ENCODE measurements around the gene CEPT1. TPM values are rescaled to one million over a fixed set of nuclear protein-coding genes. Genes with fewer than 3 reads are reported as not detected.

CEPT1 gene
- total RNA-seq, 4 donors from 2014 or later, result 12.6 to 82.3 (median 35.8) TPM

DNA sequence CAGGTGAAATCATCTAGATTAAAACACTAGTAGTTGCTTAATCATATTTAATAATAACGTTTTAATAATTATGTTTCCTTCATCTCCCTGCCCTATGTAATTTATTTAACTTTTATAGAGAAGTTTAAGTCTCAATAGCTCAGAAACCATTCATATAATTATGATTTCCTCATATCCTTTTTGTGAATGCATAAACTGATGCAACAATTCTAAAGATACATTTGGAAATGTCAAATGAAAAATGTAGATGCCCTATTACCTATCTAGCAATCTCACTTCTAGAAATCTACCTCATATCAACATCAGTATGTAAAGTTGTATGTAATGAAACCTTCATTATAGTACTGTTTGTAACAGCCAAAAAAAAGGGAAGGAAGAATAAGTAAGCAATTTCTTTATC lies 10.6 kb upstream of the CEPT1 start:
- no peak for DNase-seq
- Histone ChIP-seq H3K9me3 (no peaks in the 10 kb centered on the region), H3K27me3 (no peaks in the 10 kb centered on the region), H3K4me3 (no peak overlapping the region), H3K4me1 (no peaks in the 10 kb centered on the region), H3K27ac (no peak overlapping the region), H3K36me3 (no peaks in the 10 kb centered on the region)
- intact Hi-C loops (cut with DNase I; ENCODE audit: low total_unique reads), result no loop called here
- TF ChIP-seq POLR2A (IDR thresholded peaks at IDR 0.05), result no peak
- no peak for TF ChIP-seq CTCF (IDR thresholded peaks at IDR 0.05)

DNA sequence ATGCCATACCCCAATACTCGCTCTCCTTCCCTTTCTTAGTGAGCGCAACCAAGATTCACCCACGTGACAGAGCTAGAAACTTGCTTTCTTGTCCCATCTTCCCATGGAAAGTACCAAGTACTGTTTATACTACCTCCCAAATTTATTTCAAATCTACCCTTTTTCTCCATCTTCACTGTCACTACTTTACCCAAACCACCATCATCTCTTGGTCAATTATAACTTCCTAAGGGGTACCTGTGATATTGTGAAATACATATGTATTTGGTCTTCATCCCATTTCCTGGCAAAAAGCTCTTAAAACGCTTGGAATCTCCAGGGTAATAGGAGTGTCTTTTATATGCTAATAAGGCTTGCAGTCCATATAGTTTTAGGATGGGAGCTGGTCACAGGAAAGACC lies 8.3 kb upstream of the CEPT1 start:
- no peaks in the 10 kb centered on the region for H3K9me3 ChIP-seq
- no peaks in the 10 kb centered on the region for H3K36me3 ChIP-seq
- H3K27me3 ChIP-seq, result no peaks in the 10 kb centered on the region
- TF ChIP-seq POLR2A (IDR thresholded peaks at IDR 0.05), result no peak
- no peak for TF ChIP-seq CTCF (IDR thresholded peaks at IDR 0.05)
- H3K27ac ChIP-seq, result no peak overlapping the region
- intact Hi-C loops (cut with DNase I; ENCODE audit: low total_unique reads), result no loop called here
- H3K4me1 ChIP-seq, result no peaks in the 10 kb centered on the region
- DNase-seq, result no peak
- H3K4me3 ChIP-seq, result no peak overlapping the region

DNA sequence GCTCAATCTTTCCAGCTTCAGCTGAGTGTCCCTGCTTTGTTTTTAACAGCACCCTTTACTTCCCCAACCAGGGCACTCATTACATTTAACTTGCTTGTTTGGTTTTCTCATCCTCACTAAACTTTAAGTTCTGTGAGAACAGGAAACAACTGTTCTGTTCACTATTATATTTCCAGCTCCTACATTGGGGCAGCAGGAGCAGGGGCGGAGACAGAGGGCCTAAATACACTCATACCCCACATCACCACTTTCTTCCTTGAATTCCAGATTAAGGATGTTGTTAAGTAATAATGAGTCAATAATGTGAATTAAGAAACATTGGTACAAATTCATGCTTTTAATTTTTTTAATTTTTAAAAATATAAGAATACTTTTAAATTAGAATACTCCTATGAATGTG lies 6.2 kb upstream of the CEPT1 start:
- Histone ChIP-seq H3K27ac (no peak overlapping the region), H3K9me3 (no peaks in the 10 kb centered on the region), H3K4me3 (no peak overlapping the region), H3K27me3 (no peaks in the 10 kb centered on the region), H3K36me3 (no peaks in the 10 kb centered on the region), H3K4me1 (no peaks in the 10 kb centered on the region)
- TF ChIP-seq POLR2A (IDR thresholded peaks at IDR 0.05) (no peak), CTCF (IDR thresholded peaks at IDR 0.05) (no peak)
- intact Hi-C loops (cut with DNase I; ENCODE audit: low total_unique reads), result no loop called here
- DNase-seq, result no peak

GRCh38 chr1:111139324-111139955 lies 583 bp upstream of the CEPT1 start:
- Histone ChIP-seq H3K4me3 (peak overlapping the region; percentile 71 to 91), H3K27me3 (no peaks in the 10 kb centered on the region), H3K4me1 (peaks cover 0 to 8% of the 10 kb centered on the region in 2 donors), H3K36me3 (no peaks in the 10 kb centered on the region), H3K27ac (peak overlapping the region; percentile 89), H3K9me3 (no peaks in the 10 kb centered on the region)
- intact Hi-C loops (cut with DNase I; ENCODE audit: low total_unique reads), result no loop called here
- TF ChIP-seq POLR2A (IDR thresholded peaks at IDR 0.05) (no peak), CTCF (IDR thresholded peaks at IDR 0.05) (no peak)
- peak in 1 of 2 donors; percentile 17 for DNase-seq

DNA sequence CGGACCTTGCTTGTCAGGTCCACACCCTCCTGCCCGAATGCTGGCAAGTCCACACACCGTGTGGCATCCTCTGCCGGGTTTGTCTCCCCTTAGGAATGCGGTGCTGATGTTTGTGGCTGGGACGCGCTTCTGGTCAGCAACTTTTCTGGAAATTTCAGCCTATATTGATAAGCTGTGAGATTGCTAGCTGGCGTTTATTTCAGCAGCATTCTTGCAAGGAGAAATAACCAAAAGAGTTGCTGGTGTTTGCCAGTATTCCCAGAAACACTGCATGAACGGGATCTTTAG lies 601 bp downstream of the CEPT1 start:
- intact Hi-C loops (cut with DNase I; ENCODE audit: low total_unique reads), result no loop called here
- peak overlapping the region; percentile 71 to 91 for H3K4me3 ChIP-seq
- peaks cover 0 to 8% of the 10 kb centered on the region in 2 donors for H3K4me1 ChIP-seq
- H3K9me3 ChIP-seq, result no peaks in the 10 kb centered on the region
- TF ChIP-seq CTCF (IDR thresholded peaks at IDR 0.05), result no peak
- TF ChIP-seq POLR2A (IDR thresholded peaks at IDR 0.05), result no peak
- H3K27me3 ChIP-seq, result no peaks in the 10 kb centered on the region
- H3K27ac ChIP-seq, result peak overlapping the region; percentile 89
- no peaks in the 10 kb centered on the region for H3K36me3 ChIP-seq
- no peak for DNase-seq
